Mucosa of rectum (tissue), 2 donors: Measurements from ENCODE around the gene SH3TC1.

Experiments used
- H3K27ac ChIP-seq, 2 donors: one replicate each; pipeline ENCODE4 v1.7.0; 2013; ENCODE audit warnings: inconsistent platforms in 2 of 2, low read depth in 2 of 2, low read length in 2 of 2
- H3K27me3 ChIP-seq, 2 donors: one replicate each; pipeline ENCODE4 v1.7.0; 2013; ENCODE audit warnings: low read length in 2 of 2; ENCODE audit not compliant: control insufficient read depth in 2 of 2, insufficient read depth in 2 of 2
- H3K36me3 ChIP-seq, 2 donors: one replicate each; pipeline ENCODE4 v1.7.0; 2013; ENCODE audit warnings: low read length in 2 of 2; ENCODE audit not compliant: control insufficient read depth in 2 of 2, insufficient read depth in 2 of 2
- H3K4me1 ChIP-seq, 2 donors: one replicate each; pipeline ENCODE4 v1.7.0; 2013; ENCODE audit warnings: low read length in 2 of 2, mild to moderate bottlenecking in 1 of 2; ENCODE audit not compliant: control insufficient read depth in 2 of 2, insufficient read depth in 2 of 2
- H3K4me3 ChIP-seq, 2 donors: one replicate each; pipeline ENCODE4 v1.7.0; 2013; ENCODE audit warnings: low read length in 2 of 2
- H3K9ac ChIP-seq, 2 donors: one replicate each; pipeline ENCODE4 v1.7.0; 2013; ENCODE audit warnings: low read length in 2 of 2, low read depth in 1 of 2, mild to moderate bottlenecking in 1 of 2
- H3K9me3 ChIP-seq, 2 donors: one replicate each; pipeline ENCODE4 v1.7.0; 2013; ENCODE audit warnings: low read length in 2 of 2; ENCODE audit not compliant: control insufficient read depth in 2 of 2
- donor health status: healthy.
- donor health status: Normal muscosa, but diverticular disease.

SH3TC1 gene

GRCh38 chr4:8268901-8269534 is 69.9 kb downstream of the SH3TC1 start:
- Histone ChIP-seq H3K9ac (peak overlapping the region in 1 of 2 donors; percentile 62), H3K9me3 (no peaks in the 10 kb centered on the region), H3K36me3 (no peaks in the 10 kb centered on the region), H3K4me1 (peaks cover 0 to 7% of the 10 kb centered on the region in 2 donors), H3K4me3 (no peak overlapping the region), H3K27me3 (peaks cover 0 to 4% of the 10 kb centered on the region in 2 donors), H3K27ac (peak overlapping the region in 1 of 2 donors; percentile 43)

- H3K4me3 ChIP-seq, result peak within 1 kb of the TSS; percentile 23 to 44
- H3K9me3 ChIP-seq, result no peaks in the 10 kb centered on the region
- H3K27me3 ChIP-seq, result peaks cover 0 to 4% of the 10 kb centered on the region in 2 donors
- H3K36me3 ChIP-seq, result no peaks in the 10 kb centered on the region
- peak within 1 kb of the TSS in 1 of 2 donors; percentile 62 for H3K9ac ChIP-seq
- H3K27ac ChIP-seq, result peak within 1 kb of the TSS in 1 of 2 donors; percentile 43
- H3K4me1 ChIP-seq, result peaks cover 0 to 12% of the 10 kb centered on the region in 2 donors
These were observed 70.7 kb downstream of the SH3TC1 start, which contains the start of gene HTRA3 for GRCh38 chr4:8269535-8270417. Gene HTRA3, plus strand, starts transcription at chr4:8269754. Its CDS starts 215 bp downstream, at chr4:8269969.

- Histone ChIP-seq H3K27ac (no peak overlapping the region), H3K4me1 (peaks cover 3 to 12% of the 10 kb centered on the region in 2 donors), H3K27me3 (peaks cover 0 to 4% of the 10 kb centered on the region in 2 donors), H3K4me3 (peak overlapping the region in 1 of 2 donors; percentile 44), H3K9me3 (no peaks in the 10 kb centered on the region), H3K9ac (no peak overlapping the region), H3K36me3 (no peaks in the 10 kb centered on the region)
These were observed 71.3 kb downstream of the SH3TC1 start for GRCh38 chr4:8270418-8270771.

- H3K9me3 ChIP-seq, result no peaks in the 10 kb centered on the region
- H3K4me1 ChIP-seq, result peaks cover 3 to 16% of the 10 kb centered on the region in 2 donors
- H3K9ac ChIP-seq, result no peak overlapping the region
- H3K27me3 ChIP-seq, result peaks cover 0 to 4% of the 10 kb centered on the region in 2 donors
- no peaks in the 10 kb centered on the region for H3K36me3 ChIP-seq
- peak overlapping the region in 1 of 2 donors; percentile 44 for H3K4me3 ChIP-seq
- H3K27ac ChIP-seq, result no peak overlapping the region
These were observed 72.1 kb downstream of the SH3TC1 start for GRCh38 chr4:8270912-8271815.

GRCh38 chr4:8271821-8272220 is 72.7 kb downstream of the SH3TC1 start:
- no peaks in the 10 kb centered on the region for H3K36me3 ChIP-seq
- no peaks in the 10 kb centered on the region for H3K9me3 ChIP-seq
- no peak overlapping the region for H3K9ac ChIP-seq
- no peak overlapping the region for H3K27ac ChIP-seq
- peaks cover 0 to 4% of the 10 kb centered on the region in 2 donors for H3K27me3 ChIP-seq
- H3K4me3 ChIP-seq, result no peak overlapping the region
- H3K4me1 ChIP-seq, result peaks cover 6 to 16% of the 10 kb centered on the region in 2 donors

GRCh38 chr4:8272472-8273428 is 73.7 kb downstream of the SH3TC1 start:
- H3K27ac ChIP-seq, result no peak overlapping the region
- H3K9me3 ChIP-seq, result no peaks in the 10 kb centered on the region
- H3K36me3 ChIP-seq, result no peaks in the 10 kb centered on the region
- H3K9ac ChIP-seq, result no peak overlapping the region
- H3K27me3 ChIP-seq, result peaks cover 0 to 10% of the 10 kb centered on the region in 2 donors
- peaks cover 6 to 13% of the 10 kb centered on the region in 2 donors for H3K4me1 ChIP-seq
- H3K4me3 ChIP-seq, result no peak overlapping the region

GRCh38 chr4:8273450-8273849 is 74.4 kb downstream of the SH3TC1 start:
- Histone ChIP-seq H3K9me3 (no peaks in the 10 kb centered on the region), H3K4me1 (peaks cover 6 to 16% of the 10 kb centered on the region in 2 donors), H3K9ac (no peak overlapping the region), H3K27me3 (peaks cover 0 to 10% of the 10 kb centered on the region in 2 donors), H3K4me3 (no peak overlapping the region), H3K36me3 (no peaks in the 10 kb centered on the region), H3K27ac (peak overlapping the region in 1 of 2 donors; percentile 4)

GRCh38 chr4:8274066-8274652 is 75.1 kb downstream of the SH3TC1 start:
- H3K4me1 ChIP-seq, result peaks cover 6 to 16% of the 10 kb centered on the region in 2 donors

More at GRCh38 chr4:8274066-8274652, 75.1 kb downstream of the SH3TC1 start:
- Histone ChIP-seq H3K27ac (peak overlapping the region in 1 of 2 donors; percentile 4), H3K9ac (no peak overlapping the region), H3K9me3 (no peaks in the 10 kb centered on the region), H3K27me3 (peaks cover 0 to 6% of the 10 kb centered on the region in 2 donors), H3K36me3 (no peaks in the 10 kb centered on the region), H3K4me3 (no peak overlapping the region)
